GM18858 (cell line): ENCODE data around the gene IRS2.

Experiments used
- ATAC-seq: cut with Tn5 transposase; IDR thresholded peaks from one replicate; pipeline ENCODE4 v1.9.1; 2021; ENCODE audit not compliant: unreplicated experiment

IRS2 gene

GRCh38 chr13:109780845-109781383 is 5.5 kb downstream of the IRS2 start:
- no peak for ATAC-seq

GRCh38 chr13:109779876-109780510 is 6.4 kb downstream of the IRS2 start:
- ATAC-seq: no peak

GRCh38 chr13:109779074-109779473 is 7.3 kb downstream of the IRS2 start:
- ATAC-seq: no peak

- ATAC-seq: no peak
These were observed 8.3 kb downstream of the IRS2 start for GRCh38 chr13:109778102-109778542.

GRCh38 chr13:109776575-109776974 is 9.8 kb downstream of the IRS2 start:
- ATAC-seq: no peak

GRCh38 chr13:109773786-109774185 is 12.6 kb downstream of the IRS2 start:
- ATAC-seq: no peak

GRCh38 chr13:109773276-109773675 is 13.1 kb downstream of the IRS2 start:
- no peak for ATAC-seq

GRCh38 chr13:109771926-109772325 is 14.5 kb downstream of the IRS2 start:
- ATAC-seq: no peak

- ATAC-seq: no peak
These were observed 15.9 kb downstream of the IRS2 start for GRCh38 chr13:109770436-109770835.

GRCh38 chr13:109769921-109770320 is 16.5 kb downstream of the IRS2 start:
- no peak for ATAC-seq

GRCh38 chr13:109769275-109769674 is 17.1 kb downstream of the IRS2 start:
- ATAC-seq: no peak

- no peak for ATAC-seq
These were observed 17.8 kb downstream of the IRS2 start for GRCh38 chr13:109768616-109769015.

GRCh38 chr13:109768176-109768575 is 18.2 kb downstream of the IRS2 start:
- ATAC-seq: no peak

GRCh38 chr13:109767023-109767422 is 19.4 kb downstream of the IRS2 start:
- no peak for ATAC-seq

GRCh38 chr13:109764470-109765291 is 21.7 kb downstream of the IRS2 start:
- ATAC-seq: no peak

- ATAC-seq: no peak
These were observed 22.3 kb downstream of the IRS2 start for GRCh38 chr13:109764045-109764444.

GRCh38 chr13:109762791-109763190 is 23.6 kb downstream of the IRS2 start:
- ATAC-seq: no peak

- no peak for ATAC-seq
These were observed 24.7 kb downstream of the IRS2 start for GRCh38 chr13:109761695-109762094.

- no peak for ATAC-seq
These were observed 25.4 kb downstream of the IRS2 start for GRCh38 chr13:109760951-109761350.

- ATAC-seq: no peak
These were observed 26.0 kb downstream of the IRS2 start for GRCh38 chr13:109760402-109760801.

- no peak for ATAC-seq
These were observed 26.8 kb downstream of the IRS2 start for GRCh38 chr13:109759609-109760008.

GRCh38 chr13:109758937-109759480 is 27.4 kb downstream of the IRS2 start:
- no peak for ATAC-seq
